Left forelimb (tissue), 1 donor: ENCODE data around the gene MTHFD1L.
"Not testable (repeated sequence)": the region's sequence is repeated elsewhere in the genome, so short reads cannot be mapped to it uniquely, and the experiment has no call there.

ENCODE experiments used
- DNase-seq: peaks from one replicate; pipeline ENCODE4 v3.0.0-alpha.2; 2018; ENCODE audit warnings: low spot score

Gene MTHFD1L

DNA sequence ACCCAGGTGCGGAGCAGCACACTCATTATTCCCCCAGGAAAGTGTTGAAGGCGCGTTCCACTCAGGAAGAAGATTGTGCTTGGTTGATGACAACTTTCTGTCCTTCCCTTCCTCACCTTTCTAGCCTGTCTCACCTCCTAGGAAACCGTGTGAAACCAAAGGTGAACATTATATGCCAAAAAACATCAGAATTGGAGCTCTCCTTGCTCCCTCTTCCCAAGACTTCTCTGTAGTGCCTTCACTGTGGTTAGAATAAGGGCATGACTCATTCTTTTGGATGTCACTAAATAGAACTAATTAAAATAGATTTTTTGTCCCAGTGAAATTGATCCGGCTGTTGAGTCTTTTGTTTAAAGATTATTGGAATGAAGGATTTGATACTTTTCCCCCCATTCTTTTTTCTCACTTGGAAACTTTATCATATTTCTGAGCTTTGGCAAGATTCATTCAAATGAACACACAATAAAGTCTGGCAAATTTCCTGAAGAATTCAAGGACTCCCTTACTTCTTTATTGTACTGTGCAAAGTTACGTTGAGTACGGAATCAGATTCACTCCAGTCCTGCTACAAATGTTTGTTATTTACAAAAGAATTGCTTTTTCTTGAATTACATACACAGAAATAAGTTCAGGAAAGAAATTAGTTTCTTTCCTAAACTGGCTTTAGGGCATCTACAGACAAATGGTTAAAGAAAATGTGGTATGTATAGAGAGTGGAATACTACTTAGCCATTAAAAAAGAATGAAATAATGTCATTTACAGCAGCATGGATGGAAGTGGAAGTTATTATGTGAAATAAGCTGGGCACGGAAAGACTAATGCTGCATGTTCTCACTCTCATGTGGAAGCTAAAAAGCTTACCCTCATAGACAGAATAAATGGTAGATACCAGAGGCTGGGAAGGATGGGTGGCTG lies 231.4 kb downstream of the MTHFD1L start:
- no peak for DNase-seq

DNA sequence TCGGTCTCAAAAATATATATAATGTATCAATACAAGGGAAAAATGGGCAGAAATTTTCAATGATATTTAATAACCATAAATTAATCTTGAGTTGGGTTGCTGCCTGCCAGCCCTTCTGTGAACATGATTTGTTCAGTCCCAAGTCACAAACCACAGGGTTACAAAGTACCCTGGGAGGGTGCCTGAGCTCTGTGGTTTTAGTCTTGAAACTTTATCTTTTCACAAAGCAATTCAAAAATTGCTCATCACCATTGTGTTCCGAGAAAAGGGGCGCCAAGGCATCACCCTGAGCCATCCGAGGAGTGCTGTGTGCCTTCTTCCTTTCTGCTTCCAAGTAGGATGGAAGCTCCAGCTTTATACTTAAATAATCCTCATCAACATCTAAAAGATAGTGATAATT lies 232.7 kb downstream of the MTHFD1L start:
- no peak for DNase-seq

DNA sequence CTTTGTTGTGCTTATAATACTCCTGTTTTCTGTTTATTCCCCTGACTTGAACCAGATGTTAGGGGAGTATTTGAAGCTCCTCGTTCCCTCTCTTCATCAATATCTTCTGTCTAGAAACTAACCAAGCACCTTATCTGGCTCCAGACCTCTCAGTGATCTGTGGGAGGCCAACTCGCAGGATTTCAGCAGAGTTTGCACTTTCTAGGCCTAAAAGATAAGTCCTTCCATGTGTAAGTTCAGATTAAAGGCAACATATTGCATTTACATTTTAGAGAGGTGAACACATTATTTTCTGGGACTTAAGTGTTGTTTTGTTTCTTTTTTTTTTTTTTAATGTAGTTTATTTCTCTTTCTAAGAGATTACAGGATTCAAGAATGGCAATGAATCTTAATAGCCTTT lies 234.8 kb downstream of the MTHFD1L start:
- no peak for DNase-seq

DNA sequence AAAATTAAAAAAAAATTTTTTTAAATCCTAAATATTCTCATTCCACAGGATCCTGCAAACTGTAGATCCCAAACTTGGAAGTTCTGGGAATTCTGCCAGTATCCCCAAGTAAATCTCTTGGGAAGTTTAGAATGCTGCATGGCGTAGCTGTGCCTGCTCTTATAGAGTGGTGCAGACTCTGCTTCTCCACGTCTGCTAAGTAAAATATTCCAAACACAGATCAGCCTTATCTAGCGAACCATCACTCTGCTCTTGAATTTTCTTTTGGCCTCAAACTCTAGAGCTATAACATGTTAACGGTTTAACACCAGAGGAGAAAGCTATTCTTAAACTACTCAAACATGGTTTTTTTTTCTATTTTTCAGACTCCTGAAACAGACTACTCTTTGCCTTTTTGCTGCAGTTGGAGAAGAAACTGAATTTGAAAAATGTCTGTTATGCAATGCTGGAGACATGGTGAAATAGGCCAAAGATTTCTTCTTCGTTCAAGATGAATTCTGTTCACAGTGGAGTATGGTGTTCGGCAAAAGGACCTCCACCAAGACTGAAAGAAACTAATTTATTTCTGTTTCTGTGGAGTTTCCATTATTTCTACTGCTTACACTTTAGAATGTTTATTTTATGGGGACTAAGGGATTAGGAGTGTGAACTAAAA lies 235.8 kb downstream of the MTHFD1L start:
- no peak for DNase-seq

DNA sequence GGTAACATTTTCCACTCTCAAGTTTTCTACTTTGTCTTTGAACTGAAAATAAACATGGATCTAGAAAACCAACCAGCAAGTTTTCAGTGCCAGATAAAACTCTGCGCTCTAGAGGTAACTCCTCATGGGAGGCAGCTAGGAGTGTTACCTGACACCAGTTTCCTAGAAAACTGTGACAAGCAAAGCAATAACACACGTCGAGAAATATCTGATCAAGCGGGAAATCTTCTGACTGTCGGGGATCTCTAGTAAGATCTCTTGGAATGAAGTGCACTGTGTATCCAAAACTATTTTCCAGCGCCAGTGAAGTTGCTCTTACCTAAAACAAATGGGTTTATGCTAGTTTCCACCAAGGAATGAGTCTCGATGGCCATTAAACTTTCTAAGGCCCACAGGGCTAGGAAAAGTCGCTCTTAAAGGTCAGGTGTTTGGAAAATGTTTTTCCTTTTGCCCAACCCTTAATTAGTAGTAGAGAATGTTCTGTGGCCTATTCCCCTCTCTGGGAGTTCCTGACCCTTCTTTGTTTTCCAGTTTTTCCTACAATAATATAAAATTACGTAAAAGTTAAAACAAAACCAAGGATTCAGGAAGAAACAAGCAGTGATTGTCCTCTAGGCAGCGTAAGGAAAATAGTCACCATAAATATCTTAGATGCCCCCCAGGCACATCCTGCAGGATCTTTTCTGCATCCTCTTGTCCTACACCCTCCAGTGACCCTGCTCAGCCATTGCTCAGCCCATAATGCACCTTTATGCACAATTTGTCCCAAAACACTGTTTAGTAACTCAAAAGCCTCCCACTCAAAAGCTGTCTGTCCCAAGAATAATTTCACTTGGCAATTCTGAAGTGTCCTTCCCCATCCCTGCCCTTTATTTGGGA lies 236.6 kb downstream of the MTHFD1L start:
- no peak for DNase-seq

DNA sequence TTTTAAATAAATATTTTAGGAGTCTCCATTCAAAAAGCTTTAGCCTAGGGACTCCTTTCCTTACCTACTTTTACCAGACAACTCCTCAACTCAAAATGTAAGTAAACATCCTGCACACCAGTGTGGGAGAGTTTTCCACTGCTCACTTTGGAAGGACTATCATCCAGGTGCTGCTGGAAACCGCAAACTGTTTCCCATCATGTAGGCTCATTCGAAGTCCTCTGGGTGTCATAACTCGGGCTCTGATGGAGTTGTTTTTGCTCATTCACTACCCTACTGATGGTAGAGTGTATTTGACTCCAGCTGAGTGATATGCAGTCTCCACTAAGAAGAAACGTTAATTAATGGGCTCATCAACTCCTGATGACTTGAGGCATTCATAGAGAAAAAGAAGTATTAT lies 237.8 kb downstream of the MTHFD1L start:
- no peak for DNase-seq

DNA sequence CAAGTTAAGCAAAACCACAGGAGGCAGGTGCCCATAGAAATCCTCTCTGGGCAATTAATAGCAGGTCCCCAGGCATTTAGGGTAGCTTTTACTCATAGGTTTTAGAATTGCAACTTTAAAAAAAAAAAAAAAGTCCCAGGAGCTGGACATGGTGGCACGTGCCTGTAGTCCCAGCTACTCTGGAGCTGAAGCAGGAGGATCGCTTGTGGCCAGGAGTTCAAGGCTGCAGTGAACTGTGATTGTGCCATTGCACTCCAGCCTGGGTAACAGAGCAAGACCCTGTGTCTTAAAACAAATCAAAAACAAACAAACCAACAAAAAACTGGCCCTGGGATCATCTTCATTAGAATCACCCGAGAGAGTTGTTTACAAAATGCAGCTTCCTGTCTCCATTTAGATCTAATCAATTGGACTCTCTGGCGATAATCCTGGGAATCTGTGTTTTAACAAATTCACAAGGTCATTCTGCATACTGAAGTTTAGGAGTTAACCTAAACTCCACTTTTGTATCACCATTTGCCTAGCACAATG lies 242.5 kb downstream of the MTHFD1L start:
- DNase-seq: no peak

DNA sequence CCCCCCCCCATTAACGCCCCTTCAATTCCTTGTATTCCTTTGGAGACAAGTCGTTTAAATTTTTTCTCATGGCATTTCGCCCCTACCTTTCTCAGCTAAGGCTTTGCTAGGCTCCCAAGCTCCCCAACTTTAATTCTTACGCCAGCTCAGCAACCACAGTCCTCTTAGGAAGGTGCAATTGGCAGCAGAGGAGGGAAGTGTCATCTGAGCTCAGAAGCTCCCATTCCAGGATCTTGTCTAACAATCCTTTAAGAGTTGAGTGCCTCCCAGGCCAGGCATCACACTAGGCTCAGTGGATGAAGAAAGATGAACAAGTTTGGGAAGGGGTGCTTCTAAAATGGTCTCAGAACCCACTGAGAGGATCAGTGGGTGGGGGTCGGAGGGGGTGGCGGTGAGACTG lies 243.0 kb downstream of the MTHFD1L start:
- DNase-seq: no peak

DNA sequence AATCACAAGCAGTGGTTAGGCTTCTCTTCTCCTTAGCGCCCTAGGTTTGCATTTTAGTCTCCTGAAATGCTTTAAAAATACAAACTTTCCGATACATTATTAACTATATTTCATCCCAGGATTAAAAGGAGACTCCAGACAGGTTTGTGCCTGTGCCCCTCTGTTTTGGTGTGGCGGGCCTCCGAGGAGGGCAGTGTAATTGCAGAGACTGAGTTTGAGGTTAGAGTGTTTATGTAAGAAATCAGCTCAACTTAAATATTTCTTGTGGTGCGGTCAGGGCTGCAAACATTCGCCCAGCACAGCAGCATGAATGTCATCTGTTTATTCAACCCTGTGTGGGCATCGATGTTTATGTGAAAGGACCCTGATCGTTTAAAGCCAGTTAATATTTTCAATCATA lies 243.9 kb downstream of the MTHFD1L start:
- DNase-seq: no peak

DNA sequence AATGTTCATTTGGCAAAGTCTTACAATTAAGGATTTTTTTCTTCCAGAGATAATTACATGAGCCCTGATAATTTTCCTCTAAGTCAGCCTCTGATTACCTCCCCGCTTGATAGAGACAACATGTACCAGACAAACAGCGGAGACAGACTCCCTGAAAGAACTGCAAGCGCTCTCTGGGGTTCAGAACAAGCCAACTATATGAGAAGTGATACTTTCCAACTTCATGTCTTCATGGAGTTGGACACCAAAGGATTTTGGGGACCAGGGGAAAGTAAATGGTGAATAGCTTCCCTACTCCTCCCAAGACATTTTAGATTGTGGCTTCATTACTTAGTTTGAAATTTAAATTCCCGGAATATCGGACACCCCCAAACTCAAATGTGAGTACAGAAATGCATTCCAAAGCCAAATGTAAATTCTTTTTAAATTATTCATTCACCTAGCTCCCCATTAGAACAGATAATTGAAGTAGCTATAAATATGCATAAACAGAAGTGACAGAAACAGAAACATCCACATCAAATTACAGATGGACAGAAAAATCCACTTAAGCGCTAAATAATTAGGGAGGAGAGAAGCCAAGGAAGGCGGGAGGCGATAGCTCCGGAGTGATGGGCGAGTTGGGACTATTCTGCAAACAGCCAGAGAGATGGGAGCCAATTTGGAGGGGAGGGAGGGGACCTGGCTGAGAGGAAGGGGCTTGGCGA lies 244.5 kb downstream of the MTHFD1L start:
- DNase-seq: peak; percentile 70

DNA sequence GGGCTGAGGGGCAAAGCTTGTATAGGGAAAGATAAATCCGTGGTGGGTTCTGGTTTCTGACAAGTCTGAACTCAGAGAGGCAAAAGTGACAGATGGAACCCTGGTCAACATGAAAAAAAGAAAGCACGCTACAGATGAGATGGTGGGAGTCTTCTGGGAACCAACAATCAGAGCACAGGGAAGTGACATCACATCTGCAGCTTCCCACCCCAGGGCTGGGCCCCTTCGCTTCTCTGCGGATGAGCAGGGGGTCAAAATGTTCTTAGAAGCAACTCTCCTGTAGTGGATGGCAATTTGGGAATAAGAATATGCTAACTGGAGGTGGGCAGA lies 245.0 kb downstream of the MTHFD1L start:
- DNase-seq: no peak

DNA sequence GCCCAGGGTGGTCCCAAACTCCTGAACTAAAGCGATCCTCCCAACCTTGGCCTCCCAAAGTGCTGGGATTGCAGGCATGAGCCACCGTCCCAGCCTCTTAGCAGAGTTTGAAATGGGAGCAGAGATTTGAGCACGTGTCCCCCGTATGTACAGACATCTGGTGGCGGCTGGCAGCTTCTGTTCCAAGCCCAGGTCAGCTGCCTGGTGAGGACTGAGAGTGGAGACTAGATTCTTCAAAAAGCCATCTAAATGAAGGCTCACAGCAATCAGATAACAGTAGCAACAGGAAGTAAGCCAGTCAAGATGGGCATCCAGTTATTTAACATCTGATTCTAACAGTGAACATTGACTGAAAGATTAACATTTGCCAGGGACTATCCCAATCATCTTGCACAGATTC lies 246.2 kb downstream of the MTHFD1L start:
- DNase-seq: no peak

DNA sequence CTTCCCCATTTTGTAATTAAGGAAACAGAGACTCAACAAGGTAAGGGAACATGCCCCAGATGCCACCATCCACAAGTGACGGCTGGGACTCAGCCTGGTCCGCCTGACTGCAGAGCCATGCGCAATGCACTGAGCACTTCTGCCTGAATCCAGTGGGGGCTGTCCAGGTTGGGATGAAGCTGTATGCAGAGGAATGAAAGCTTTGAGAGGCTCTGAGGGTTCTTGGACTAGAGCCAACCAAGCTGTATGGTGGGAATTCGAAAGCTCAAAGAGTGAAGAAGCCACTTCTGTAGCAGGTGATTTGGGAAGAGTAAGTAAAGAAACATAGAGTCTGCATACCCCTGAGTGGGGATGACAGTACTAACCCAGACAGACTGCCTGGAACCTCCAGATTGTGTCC lies 246.6 kb downstream of the MTHFD1L start:
- no peak for DNase-seq

DNA sequence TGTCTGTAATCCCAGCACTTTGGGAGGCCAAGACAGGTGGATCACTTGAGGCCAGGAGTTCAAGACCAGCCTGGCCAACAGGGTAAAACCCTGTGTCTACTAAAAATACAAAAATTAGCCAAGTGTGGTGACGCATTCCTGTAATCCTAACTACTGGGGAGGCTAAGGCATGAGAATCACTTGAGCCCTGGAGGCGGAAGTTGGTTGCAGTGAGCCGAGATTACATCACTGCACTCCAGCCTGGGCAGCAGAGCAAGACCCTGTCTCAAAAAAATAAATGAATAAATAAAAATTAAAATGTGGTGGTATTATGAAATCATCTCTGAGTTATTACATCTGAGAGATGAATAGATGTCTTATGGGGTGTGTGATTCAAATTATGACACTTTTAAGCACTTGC lies 247.4 kb downstream of the MTHFD1L start:
- DNase-seq: not testable (repeated sequence)

DNA sequence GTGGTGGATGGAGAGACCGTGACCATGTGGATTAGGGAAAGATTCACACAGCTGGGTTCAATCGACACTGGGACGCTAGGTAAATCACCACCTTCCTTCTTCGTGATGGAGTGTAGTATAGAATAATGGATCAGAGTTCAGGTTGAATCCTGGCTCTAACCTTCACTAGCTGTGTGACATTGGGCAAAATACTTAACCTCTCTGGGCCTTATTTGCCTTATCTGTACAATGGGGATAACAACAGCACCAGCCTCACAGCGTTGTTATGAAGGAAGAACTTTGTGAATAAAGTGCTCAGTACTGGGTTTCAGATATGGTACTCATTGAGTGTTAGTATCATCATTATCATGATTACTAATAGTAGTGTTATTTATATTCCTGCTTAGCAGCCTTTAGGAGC lies 248.1 kb downstream of the MTHFD1L start:
- no peak for DNase-seq

DNA sequence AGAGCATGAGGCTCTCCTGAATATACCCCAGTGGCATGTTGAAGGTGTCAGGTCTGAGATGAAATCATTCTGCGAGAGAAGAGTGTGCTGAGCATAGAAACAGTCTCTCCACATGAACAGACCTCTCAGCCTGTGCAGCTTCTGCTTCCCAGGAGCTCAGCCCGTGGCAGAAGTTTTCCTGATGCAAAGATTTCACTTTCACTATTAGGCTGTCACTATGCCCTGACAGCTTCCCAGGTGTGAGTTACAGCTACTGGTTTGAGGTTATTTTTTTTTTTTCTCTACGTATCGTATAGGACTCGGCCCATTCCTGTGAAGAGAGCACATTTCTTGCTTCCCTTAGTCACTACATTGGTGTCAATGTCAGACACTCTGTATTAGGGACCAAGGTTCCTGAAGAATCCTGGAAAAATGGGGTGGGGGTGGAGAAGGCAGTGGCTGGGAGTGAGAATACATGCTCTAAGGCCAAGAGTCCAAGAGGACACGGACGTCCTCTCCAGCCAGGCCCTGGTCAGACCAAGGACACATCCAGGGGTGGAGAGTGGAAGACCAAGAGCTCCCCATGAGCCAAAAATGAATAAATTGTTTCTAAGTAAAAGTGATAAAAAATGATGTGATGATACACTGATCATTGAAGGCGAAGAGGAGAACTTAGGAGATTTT lies 253.1 kb downstream of the MTHFD1L start:
- no peak for DNase-seq

DNA sequence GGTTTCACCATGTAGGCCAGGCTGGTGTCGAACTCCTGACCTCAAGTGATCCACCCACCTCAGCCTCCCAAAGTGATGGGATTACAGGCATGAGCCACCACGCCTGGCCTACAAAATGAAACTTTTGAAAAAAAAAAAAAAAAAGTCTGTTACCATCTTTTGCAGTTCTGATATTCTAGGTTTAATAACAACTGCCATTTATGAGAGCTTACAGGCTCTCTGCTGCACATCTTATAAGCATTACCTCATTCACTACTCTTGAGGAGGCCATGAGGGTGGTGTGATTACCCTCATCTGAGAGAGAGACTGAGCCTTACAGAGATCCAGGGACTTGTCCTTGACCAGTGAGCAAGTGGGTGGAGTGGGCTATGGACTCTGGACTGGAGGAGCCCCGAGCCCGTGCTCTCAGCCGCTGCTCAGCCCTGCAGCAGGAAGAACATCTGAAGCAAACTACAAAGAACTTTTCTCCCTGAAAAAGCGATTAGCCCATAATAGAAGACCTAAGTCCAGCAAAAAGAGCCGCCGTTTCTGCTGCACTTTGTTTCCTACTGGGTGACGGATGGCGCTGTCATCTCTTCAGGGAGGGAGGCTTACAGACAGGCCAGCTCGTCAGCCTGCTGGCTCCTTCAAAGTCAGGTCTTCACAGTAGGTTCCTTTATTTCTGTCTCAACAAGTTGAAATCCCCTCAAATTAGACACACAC lies 254.5 kb downstream of the MTHFD1L start:
- no peak for DNase-seq

DNA sequence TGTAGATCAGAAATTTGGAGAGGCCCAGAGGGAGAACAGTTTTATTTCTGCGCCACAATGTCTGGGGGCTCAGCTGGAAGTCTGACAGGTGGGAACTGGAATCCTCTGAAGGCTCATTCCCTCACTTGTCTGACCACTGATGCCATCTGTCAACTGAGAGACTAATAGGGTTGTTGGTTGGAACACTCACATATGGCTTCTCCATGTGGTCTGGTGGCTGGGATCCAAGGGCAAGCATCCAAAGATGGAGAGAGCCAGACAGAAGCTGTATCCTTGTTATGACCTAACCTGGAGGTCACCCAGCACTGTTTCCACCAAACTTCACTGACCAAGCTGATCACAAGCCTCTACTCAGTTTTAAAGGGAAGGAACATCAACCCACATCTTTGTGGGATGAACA lies 256.4 kb downstream of the MTHFD1L start:
- DNase-seq: no peak

DNA sequence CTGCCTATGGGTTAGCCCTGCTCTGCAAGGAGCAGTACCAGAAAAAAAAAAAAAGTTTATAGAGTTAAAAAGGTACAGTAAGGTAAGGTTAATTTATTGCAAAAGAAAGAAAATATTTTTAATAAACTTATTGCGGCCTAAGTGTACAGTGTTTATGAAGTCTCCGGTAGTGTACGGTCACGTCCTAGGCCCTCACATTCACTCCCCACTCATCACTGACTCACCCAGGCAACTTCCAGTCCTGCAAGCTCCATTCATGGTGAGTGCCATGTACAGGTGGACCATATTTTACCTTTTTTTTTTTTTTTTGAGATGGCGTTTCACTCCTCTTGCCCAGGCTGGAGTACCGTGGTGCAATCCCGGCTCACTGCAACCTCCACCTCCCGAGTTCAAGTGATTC lies 258.1 kb downstream of the MTHFD1L start:
- DNase-seq: not testable (repeated sequence)

DNA sequence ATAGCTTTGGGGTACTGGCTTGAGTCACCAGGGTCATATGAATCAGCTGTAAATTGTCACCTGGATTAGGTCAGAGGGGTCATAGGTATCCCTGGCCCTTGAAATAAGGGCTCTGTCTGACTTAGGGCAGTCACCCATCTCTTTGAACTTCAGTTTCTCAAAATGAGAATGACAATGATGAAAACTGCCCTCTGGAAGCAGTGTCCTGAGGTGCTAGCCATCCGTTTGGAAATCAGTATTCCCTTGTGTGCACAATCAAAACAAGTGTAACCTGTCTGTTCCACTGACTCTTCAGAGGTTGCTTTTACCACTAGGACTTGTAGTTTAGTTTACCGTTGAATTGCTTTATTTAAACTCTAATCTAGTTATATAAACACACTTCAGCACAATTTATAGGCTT lies 259.7 kb downstream of the MTHFD1L start:
- not testable (repeated sequence) for DNase-seq
